ENCODE measurements around the gene RHBDD3. TPM values are rescaled to one million over a fixed set of nuclear protein-coding genes. Genes with fewer than 3 reads are reported as not detected.

Gene RHBDD3
- total and polyA plus RNA-seq, 2 of the 8 experiments (the other 6 are each of a cell fraction or from before 2014, with no cell fraction given) = 72.1 to 117 TPM

GRCh38 chr22:29219881-29220670 lies 47.7 kb downstream of the RHBDD3 start (continued):
- peak in 1 of 3 experiments; percentile 12; a peak in 1 of 4 replicates for TF ChIP-seq CTCF (IDR thresholded peaks at IDR 0.05; ENCODE audit: control extremely low read depth in 1 of 3, insufficient read depth in 1 of 3, low read depth in 1 of 3, low read length in 3 of 3)
